Transverse colon (tissue), 3 donors: ENCODE measurements around the gene APOO.

ENCODE experiments used
- POLR2A ChIP-seq: fragments of 450-650 bp; IDR thresholded peaks from one replicate; pipeline ENCODE4 v1.6.1; 2016; ENCODE audit warnings: antibody characterized with exemption, mild to moderate bottlenecking, moderate library complexity
- TF ChIP-seq, protein P1 (sequence below), 5 experiments: fragments of 200-600 bp in 3 of 5; fragments of 450-650 bp in 2 of 5; sonication (generic) in 3 of 5; IDR thresholded peaks; 1 replicate in 2 of 5; 2 replicates in 3 of 5; pipeline ENCODE4 v1.5.1; 2016 to 2017; ENCODE audit warnings: antibody characterized with exemption in 5 of 5, inconsistent platforms in 3 of 5, mild to moderate bottlenecking in 2 of 5, moderate library complexity in 1 of 5

- TF ChIP-seq, protein P1, sequence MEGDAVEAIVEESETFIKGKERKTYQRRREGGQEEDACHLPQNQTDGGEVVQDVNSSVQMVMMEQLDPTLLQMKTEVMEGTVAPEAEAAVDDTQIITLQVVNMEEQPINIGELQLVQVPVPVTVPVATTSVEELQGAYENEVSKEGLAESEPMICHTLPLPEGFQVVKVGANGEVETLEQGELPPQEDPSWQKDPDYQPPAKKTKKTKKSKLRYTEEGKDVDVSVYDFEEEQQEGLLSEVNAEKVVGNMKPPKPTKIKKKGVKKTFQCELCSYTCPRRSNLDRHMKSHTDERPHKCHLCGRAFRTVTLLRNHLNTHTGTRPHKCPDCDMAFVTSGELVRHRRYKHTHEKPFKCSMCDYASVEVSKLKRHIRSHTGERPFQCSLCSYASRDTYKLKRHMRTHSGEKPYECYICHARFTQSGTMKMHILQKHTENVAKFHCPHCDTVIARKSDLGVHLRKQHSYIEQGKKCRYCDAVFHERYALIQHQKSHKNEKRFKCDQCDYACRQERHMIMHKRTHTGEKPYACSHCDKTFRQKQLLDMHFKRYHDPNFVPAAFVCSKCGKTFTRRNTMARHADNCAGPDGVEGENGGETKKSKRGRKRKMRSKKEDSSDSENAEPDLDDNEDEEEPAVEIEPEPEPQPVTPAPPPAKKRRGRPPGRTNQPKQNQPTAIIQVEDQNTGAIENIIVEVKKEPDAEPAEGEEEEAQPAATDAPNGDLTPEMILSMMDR (IDR thresholded peaks at IDR 0.05), result no peak
- TF ChIP-seq POLR2A, result no peak
Measured at GRCh38 chrX:23804578-23804977, 103.2 kb downstream of the APOO start.
